IMR-90 (cell line): Measurements from ENCODE around the gene SKAP1. TPM values are rescaled to one million over a fixed set of nuclear protein-coding genes. Genes with fewer than 3 reads are reported as not detected.

Experiments
- ATAC-seq: fragments of 200-7000 bp; cut with Tn5 transposase; 2 replicates; pipeline ENCODE4 v1.9.1; 2020; ENCODE audit warnings: low read depth, mild to moderate bottlenecking, moderate library complexity
- BruUV-seq: library from RNA; stranded (reverse); fragments of 400-500 nt; replicated peaks from 2 replicates; lab custom pipeline; 2021; lab: Mats Ljungman, UMichigan
- CTCF ChIA-PET: fragments of 300-600 bp; formaldehyde crosslinking; extraction: SDS; loops from one replicate; lab custom pipeline; 2021; ENCODE audit warnings: antibody characterized with exemption; lab: Yijun Ruan, JAX
- POLR2A ChIA-PET: fragments of 300-600 bp; sonication (Branson Sonifier 250); formaldehyde crosslinking; loops from one replicate; lab custom pipeline; 2022; ENCODE audit warnings: antibody characterized with exemption; ENCODE audit not compliant: unreplicated experiment; lab: Charles Lee
- DNase-seq: peaks from one replicate; pipeline ENCODE4 v3.0.0; 2013
- H2AFZ ChIP-seq: replicated peaks from 2 replicates; pipeline ENCODE3; 2013; ENCODE audit warnings: low read length, mild to moderate bottlenecking; ENCODE audit not compliant: poor library complexity
- H2AK5ac ChIP-seq: 2 replicates; pipeline ENCODE4 v1.6.1; 2013; ENCODE audit warnings: low read depth, low read length, inconsistent platforms
- H2AK9ac ChIP-seq: replicated peaks from 2 replicates; pipeline ENCODE3; 2013; ENCODE audit warnings: mild to moderate bottlenecking, low read depth, low read length, moderate library complexity; ENCODE audit not compliant: poor library complexity
- H2BK120ac ChIP-seq: 2 replicates; pipeline ENCODE4 v1.6.1; 2013; ENCODE audit warnings: low read depth, low read length, inconsistent platforms
- H2BK15ac ChIP-seq: 3 replicates; pipeline ENCODE4 v1.6.1; 2013; ENCODE audit warnings: low read depth, low read length, inconsistent platforms
- H2BK20ac ChIP-seq: 2 replicates; pipeline ENCODE4 v1.6.1; 2013; ENCODE audit warnings: low read depth, mild to moderate bottlenecking, inconsistent platforms, low read length, moderate library complexity
- H2BK5ac ChIP-seq: 2 replicates; pipeline ENCODE4 v1.6.1; 2013; ENCODE audit warnings: mild to moderate bottlenecking, low read depth, low read length, inconsistent platforms; ENCODE audit not compliant: poor library complexity, severe bottlenecking
- H3K14ac ChIP-seq: replicated peaks from 2 replicates; pipeline ENCODE4 v1.6.1; 2013; ENCODE audit warnings: low read depth, low read length, inconsistent platforms
- H3K18ac ChIP-seq: 2 replicates; pipeline ENCODE4 v1.6.1; 2013; ENCODE audit warnings: low read depth, low read length, control low read depth
- H3K23ac ChIP-seq: 2 replicates; pipeline ENCODE4 v1.6.1; 2013; ENCODE audit warnings: low read depth, low read length, inconsistent platforms
- H3K27ac ChIP-seq: 2 replicates; pipeline ENCODE4 v1.5.1; 2013; ENCODE audit warnings: mild to moderate bottlenecking, control low read depth, low read length; ENCODE audit not compliant: insufficient read depth
- H3K27me3 ChIP-seq: 2 replicates; pipeline ENCODE4 v1.6.1; 2013; ENCODE audit warnings: low read length; ENCODE audit not compliant: control insufficient read depth, insufficient read depth
- H3K36me3 ChIP-seq: 2 replicates; pipeline ENCODE4 v1.6.1; 2013; ENCODE audit warnings: low read length, mixed read lengths; ENCODE audit not compliant: control insufficient read depth, insufficient read depth
- H3K4ac ChIP-seq: 2 replicates; pipeline ENCODE4 v1.6.1; 2013; ENCODE audit warnings: low read depth, low read length, inconsistent platforms
- H3K4me1 ChIP-seq: 2 replicates; pipeline ENCODE4 v1.6.1; 2013; ENCODE audit warnings: low read length, mixed read lengths; ENCODE audit not compliant: control insufficient read depth, insufficient read depth
- H3K4me2 ChIP-seq: 2 replicates; pipeline ENCODE4 v1.6.1; 2013; ENCODE audit warnings: low read depth, mild to moderate bottlenecking, control low read depth, low read length, moderate library complexity
- H3K4me3 ChIP-seq: 2 replicates; pipeline ENCODE4 v1.5.1; 2013; ENCODE audit warnings: low read depth, mild to moderate bottlenecking, control low read depth, low read length, moderate library complexity; ENCODE audit not compliant: insufficient read depth
- H3K56ac ChIP-seq: 2 replicates; pipeline ENCODE4 v1.6.1; 2013; ENCODE audit warnings: low read length, inconsistent platforms; ENCODE audit not compliant: insufficient read depth; ENCODE audit errors: extremely low read depth
- H3K79me1 ChIP-seq, 2 experiments: 2 replicates each; pipeline ENCODE4 v1.6.1; 2013; ENCODE audit warnings: low read length in 2 of 2, inconsistent platforms in 1 of 2, low read depth in 1 of 2
- H3K9ac ChIP-seq: 2 replicates; pipeline ENCODE4 v1.6.1; 2013; ENCODE audit warnings: low read depth, low read length, control low read depth
- H3K9me1 ChIP-seq: 2 replicates; pipeline ENCODE4 v1.6.1; 2013; ENCODE audit warnings: low read length, inconsistent platforms; ENCODE audit not compliant: insufficient read depth
- H3K9me3 ChIP-seq: 2 replicates; pipeline ENCODE4 v1.6.1; 2013; ENCODE audit warnings: low read length; ENCODE audit not compliant: control insufficient read depth, insufficient read depth
- H4K20me1 ChIP-seq: 2 replicates; pipeline ENCODE4 v1.6.1; 2013; ENCODE audit warnings: low read length, inconsistent platforms; ENCODE audit not compliant: insufficient read depth
- H4K5ac ChIP-seq: 2 replicates; pipeline ENCODE4 v1.6.1; 2013; ENCODE audit warnings: mild to moderate bottlenecking, low read depth, low read length, control low read depth
- H4K8ac ChIP-seq, 2 experiments: 2 replicates each; pipeline ENCODE4 v1.6.1; 2013; ENCODE audit warnings: low read depth in 2 of 2, low read length in 2 of 2, control low read depth in 1 of 2, inconsistent platforms in 1 of 2
- H4K91ac ChIP-seq: 2 replicates; pipeline ENCODE4 v1.6.1; 2013; ENCODE audit warnings: low read depth, low read length, inconsistent platforms; ENCODE audit not compliant: insufficient read depth
- MAFK ChIP-seq: IDR thresholded peaks from 2 replicates; pipeline ENCODE4 v1.6.1; 2012; ENCODE audit warnings: low read depth, low read length, improper control_type of control experiment
- POLR2A ChIP-seq: IDR thresholded peaks from 2 replicates; pipeline ENCODE4 v1.6.1; 2012; ENCODE audit warnings: mild to moderate bottlenecking, low read depth, low read length
- RAD21 ChIP-seq: IDR thresholded peaks from 2 replicates; pipeline ENCODE4 v1.6.1; 2012; ENCODE audit warnings: low read length, improper control_type of control experiment
- RFX5 ChIP-seq: IDR thresholded peaks from 2 replicates; pipeline ENCODE4 v1.8.0; 2012; ENCODE audit warnings: low read depth, mild to moderate bottlenecking, low read length, moderate library complexity
- WGBS, 2 experiments: methylation state at CpG; one replicate each; pipeline versions ENCODE4 v1.1.5 to v1.1.7; 2013; ENCODE audit warnings: missing lambda C conversion rate in 2 of 2; ENCODE audit not compliant: insufficient read length in 1 of 2; ENCODE audit errors: extremely low coverage in 2 of 2; 5-methylcytosine and 5-hydroxymethylcytosine counted together
- dilution Hi-C: fragments of 300-500 bp; cut with HindIII; formaldehyde crosslinking; loops from one replicate; pipeline ENCODE4 v1.14.3; 2018; ENCODE audit warnings: low sequenced_read_pairs; ENCODE audit not compliant: unreplicated experiment
- in situ Hi-C: fragments of 300-500 bp; cut with MboI; formaldehyde crosslinking; loops from 3 replicates; pipeline ENCODE4 v1.14.3; 2019; ENCODE audit warnings: low sequenced_read_pairs, inconsistent platforms, mixed read lengths
- intact Hi-C: fragments of 100-400 bp; cut with micrococcal nuclease; formaldehyde crosslinking; loops from 2 replicates; pipeline ENCODE4 v1.10.0; 2022
- polyA plus RNA-seq, 3 experiments: library from polyadenylated mRNA; depleted of rRNA; stranded (reverse); fragments of >200 nt; gene quantifications; 2 replicates each; pipeline ENCODE4 v1.2.3, GENCODE V29; 2012; ENCODE audit warnings: low replicate concordance in 1 of 3
- total RNA-seq: library from RNA; depleted of rRNA; stranded (reverse); fragments of >200 nt; gene quantifications from 2 replicates; pipeline ENCODE4 v1.2.3, GENCODE V29; 2012
- TF ChIP-seq, protein P1 (sequence below): fragments of 150-350 bp; IDR thresholded peaks from 2 replicates; pipeline ENCODE4 v1.6.1; 2016; ENCODE audit warnings: low read depth, mild to moderate bottlenecking, low read length, moderate library complexity, borderline replicate concordance

Gene SKAP1
- total and polyA plus RNA-seq, 2 of the 4 experiments (the other 2 are of a cell fraction), result not detected

DNA sequence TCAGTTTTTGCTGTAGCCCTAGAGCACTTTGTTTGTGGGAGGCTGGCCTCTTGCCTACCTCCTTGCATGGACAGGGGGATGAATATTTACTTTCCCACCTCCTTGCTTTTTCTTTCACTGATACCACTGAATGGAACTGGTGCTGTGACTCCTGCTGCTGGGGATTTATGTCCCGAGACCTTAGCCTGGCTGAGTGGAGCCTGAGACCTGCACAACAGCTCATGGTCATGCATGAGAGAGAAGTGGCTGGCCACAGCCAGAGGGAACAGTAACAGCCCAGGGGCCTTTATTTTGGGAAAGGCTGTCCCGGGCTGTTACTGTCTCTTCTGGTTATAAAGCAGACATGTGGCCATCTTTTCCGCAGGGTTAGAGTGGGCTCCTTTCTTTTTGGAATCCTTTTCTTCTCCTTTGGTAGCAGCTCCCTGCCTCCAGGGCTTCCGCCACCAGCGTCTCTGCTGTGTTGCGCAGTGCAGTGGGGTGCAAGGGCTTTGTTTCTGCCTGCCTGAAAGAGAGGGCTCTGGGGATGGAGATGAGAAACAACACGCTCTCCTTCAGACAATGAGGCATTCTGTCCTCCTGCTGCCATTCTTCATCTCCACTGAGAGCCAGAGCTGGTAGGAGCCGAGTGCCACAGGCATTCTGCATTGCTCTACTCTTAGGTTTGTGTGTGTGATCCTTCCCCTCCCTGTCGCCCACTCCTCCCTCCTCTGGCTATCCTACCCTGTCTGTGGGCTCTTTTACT is 307.9 kb downstream of the SKAP1 start:
- Histone ChIP-seq H2BK120ac (no peak overlapping the region), H3K9me1 (no peaks in the 10 kb centered on the region), H2AK9ac (no peak overlapping the region), H3K9me3 (no peaks in the 10 kb centered on the region), H4K5ac (no peak overlapping the region), H2AFZ (no peak overlapping the region), H3K79me1 (peaks cover 0 to 6% of the 10 kb centered on the region in 2 experiments; a peak in 1 of 4 replicates), H3K23ac (no peak overlapping the region), H3K4me3 (no peak overlapping the region), H2BK15ac (no peak overlapping the region), H2BK5ac (no peak overlapping the region), H3K4me1 (no peaks in the 10 kb centered on the region), H3K27ac (no peak overlapping the region), H3K14ac (no peak overlapping the region), H3K9ac (no peak overlapping the region), H2BK20ac (no peak overlapping the region), H3K18ac (no peak overlapping the region), H3K4ac (no peak overlapping the region), H3K36me3 (peaks cover 39% of the 10 kb centered on the region), H4K8ac (no peak overlapping the region), H3K56ac (no peak overlapping the region), H2AK5ac (no peak overlapping the region), H4K20me1 (no peaks in the 10 kb centered on the region), H4K91ac (no peak overlapping the region), H3K4me2 (no peak overlapping the region), H3K27me3 (no peaks in the 10 kb centered on the region)
- ATAC-seq, result no peak
- TF ChIP-seq, protein P1, sequence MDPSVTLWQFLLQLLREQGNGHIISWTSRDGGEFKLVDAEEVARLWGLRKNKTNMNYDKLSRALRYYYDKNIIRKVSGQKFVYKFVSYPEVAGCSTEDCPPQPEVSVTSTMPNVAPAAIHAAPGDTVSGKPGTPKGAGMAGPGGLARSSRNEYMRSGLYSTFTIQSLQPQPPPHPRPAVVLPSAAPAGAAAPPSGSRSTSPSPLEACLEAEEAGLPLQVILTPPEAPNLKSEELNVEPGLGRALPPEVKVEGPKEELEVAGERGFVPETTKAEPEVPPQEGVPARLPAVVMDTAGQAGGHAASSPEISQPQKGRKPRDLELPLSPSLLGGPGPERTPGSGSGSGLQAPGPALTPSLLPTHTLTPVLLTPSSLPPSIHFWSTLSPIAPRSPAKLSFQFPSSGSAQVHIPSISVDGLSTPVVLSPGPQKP, result no peak
- no peak for TF ChIP-seq MAFK
- no peak for TF ChIP-seq RFX5
- no peak for TF ChIP-seq RAD21
- TF ChIP-seq POLR2A, result no peak
- in situ Hi-C loops (no loop called here), dilution Hi-C loops (no loop called here), intact Hi-C loops (no loop called here)
- BruUV-seq, result no TSS peak
- ChIA-PET CTCF (no interaction called here), POLR2A (no interaction called here)
- no peak for DNase-seq
- no CpG with 5 or more reads among the region's 9 CpGs for WGBS, 2 experiments
